K562 (cell line): Measurements from ENCODE around the gene PCBD1. TPM values are rescaled to one million over a fixed set of nuclear protein-coding genes. Genes with fewer than 3 reads are reported as not detected.
A peak's percentile ranks its signal among the peaks of the same experiment; 100 is the strongest.

Source experiments
- ATAC-seq: fragments of 200-7000 bp; cut with Tn5 transposase; 3 replicates; pipeline ENCODE4 v1.9.1; 2020; ENCODE audit warnings: moderate library complexity
- BruUV-seq: library from RNA; stranded (reverse); fragments of 400-500 nt; replicated peaks from 2 replicates; lab custom pipeline; 2021; lab: Mats Ljungman, UMichigan
- CTCF ChIA-PET: fragments of 300-600 bp; formaldehyde crosslinking; extraction: SDS; loops from one replicate; lab custom pipeline; 2021; ENCODE audit warnings: low intra/inter-chr PET ratio; lab: Yijun Ruan, JAX
- POLR2A ChIA-PET: fragments of 300-600, 350-650 bp; sonication (Branson Sonifier 250); formaldehyde crosslinking; extraction: SDS; loops from one replicate; lab custom pipeline; 2021; ENCODE audit warnings: antibody characterized with exemption, inconsistent platforms; lab: Yijun Ruan, JAX
- DNase-seq, 4 experiments: peaks; one replicate each; pipeline versions ENCODE4 v3.0.0 to v3.0.0-alpha.2; 2011 to 2018; ENCODE audit warnings: low spot score in 3 of 4, mixed read lengths in 3 of 4; ENCODE audit errors: extremely low read depth in 1 of 4
- FAIRE-seq: peaks from 2 replicates; lab custom pipeline; 2011; peaks lifted over from hg19 to GRCh38; lab: Jason Lieb, UNC
- H2AFZ ChIP-seq: 2 replicates; pipeline ENCODE4 v1.6.0; 2011; ENCODE audit warnings: low read depth, low read length, control low read depth, inconsistent platforms
- H3K27ac ChIP-seq: fragments of 200-600 bp; 3 replicates; pipeline ENCODE4 v1.8.0; 2011; ENCODE audit warnings: low read depth, mild to moderate bottlenecking, control low read depth, inconsistent platforms, low read length, moderate library complexity, mixed read lengths; ENCODE audit errors: extremely low read depth
- H3K27me3 ChIP-seq, 2 experiments: fragments of 300-600 bp in 1 of 2; 2 replicates in 1 of 2; 3 replicates in 1 of 2; pipeline versions ENCODE4 v1.6.0 to v1.8.0; 2011; ENCODE audit warnings: inconsistent platforms in 2 of 2, low read length in 2 of 2, mild to moderate bottlenecking in 1 of 2, mixed read lengths in 1 of 2, moderate library complexity in 1 of 2; ENCODE audit not compliant: control insufficient read depth in 2 of 2, insufficient read depth in 2 of 2
- H3K36me3 ChIP-seq: fragments of 300-600 bp; 3 replicates; pipeline ENCODE4 v1.8.0; 2011; ENCODE audit warnings: mild to moderate bottlenecking, low read length, inconsistent platforms; ENCODE audit not compliant: control insufficient read depth, insufficient read depth
- H3K4me1 ChIP-seq, 2 experiments: fragments of 200-600 bp in 1 of 2; replicated peaks in 1 of 2; 2 replicates in 1 of 2; 3 replicates in 1 of 2; pipeline versions ENCODE4 v1.5.1 to v1.8.0; 2011; ENCODE audit warnings: inconsistent platforms in 2 of 2, low read length in 2 of 2, mild to moderate bottlenecking in 1 of 2, mixed read lengths in 1 of 2, moderate library complexity in 1 of 2; ENCODE audit not compliant: control insufficient read depth in 2 of 2, insufficient read depth in 2 of 2
- H3K4me2 ChIP-seq: 2 replicates; pipeline ENCODE4 v1.6.1; 2011; ENCODE audit warnings: low read length, control low read depth, inconsistent platforms, mixed read lengths; ENCODE audit not compliant: insufficient read depth
- H3K4me3 ChIP-seq: fragments of 200-600 bp; sonication (generic), shearing (Covaris generic); 2 replicates; pipeline ENCODE4 v1.5.1; 2016; ENCODE audit warnings: control low read depth, inconsistent platforms
- H3K79me2 ChIP-seq: fragments of 200-600 bp; 3 replicates; pipeline ENCODE4 v1.8.0; 2011; ENCODE audit warnings: low read length, inconsistent platforms; ENCODE audit not compliant: control insufficient read depth, insufficient read depth
- H3K9ac ChIP-seq, 2 experiments: 2 replicates each; pipeline versions ENCODE4 v1.6.0 to v1.6.1; 2011; ENCODE audit warnings: low read depth in 2 of 2, low read length in 2 of 2, control low read depth in 1 of 2, inconsistent platforms in 1 of 2, mild to moderate bottlenecking in 1 of 2, mixed read lengths in 1 of 2; ENCODE audit not compliant: insufficient read depth in 1 of 2
- H3K9me1 ChIP-seq: one replicate; pipeline ENCODE4 v1.6.0; 2011; ENCODE audit warnings: inconsistent platforms, mild to moderate bottlenecking, low read length, moderate library complexity; ENCODE audit not compliant: control insufficient read depth, insufficient read depth
- H3K9me3 ChIP-seq: replicated peaks from 2 replicates; pipeline ENCODE4 v1.5.1; 2011; ENCODE audit warnings: low read depth, low read length, inconsistent platforms; ENCODE audit not compliant: control insufficient read depth, insufficient read depth
- H4K20me1 ChIP-seq: replicated peaks from 2 replicates; pipeline ENCODE4 v1.6.1; 2011; ENCODE audit warnings: low read length, inconsistent platforms, mixed read lengths; ENCODE audit not compliant: control insufficient read depth, insufficient read depth
- ERF ChIP-seq: fragments of 450-650 bp; formaldehyde crosslinking; IDR thresholded peaks from 2 replicates; pipeline ENCODE4 v1.4.0; 2020; ENCODE audit warnings: mild to moderate bottlenecking, mixed read lengths
- ETV5 ChIP-seq: sonication (generic); formaldehyde crosslinking; IDR thresholded peaks from 2 replicates; pipeline ENCODE4 v1.4.0; 2020; ENCODE audit warnings: low read depth, mild to moderate bottlenecking, missing genetic modification reagents
- GTF2E2 ChIP-seq: fragments of 200-800 bp; sonication (Bioruptor generic); IDR thresholded peaks from 2 replicates; pipeline ENCODE4 v1.6.1; 2016; ENCODE audit warnings: missing genetic modification characterization, missing compliant biosample characterization
- NR4A1 ChIP-seq, 2 experiments: fragments of 250-450 bp in 1 of 2; fragments of 450-650 bp in 1 of 2; sonication (Bioruptor Pico) in 1 of 2; IDR thresholded peaks; 2 replicates each; pipeline versions ENCODE4 v1.4.0 to v1.6.1; 2016 to 2020; ENCODE audit warnings: mild to moderate bottlenecking in 2 of 2, missing compliant biosample characterization in 1 of 2, missing genetic modification characterization in 1 of 2, moderate library complexity in 1 of 2
- THRAP3 ChIP-seq: fragments of 450-650 bp; IDR thresholded peaks from 2 replicates; pipeline ENCODE4 v1.6.1; 2016; ENCODE audit warnings: mild to moderate bottlenecking, inconsistent platforms, borderline replicate concordance
- ZNF12 ChIP-seq: sonication (generic); formaldehyde crosslinking; IDR thresholded peaks from 2 replicates; pipeline ENCODE4 v1.4.0; 2020; ENCODE audit warnings: mild to moderate bottlenecking, missing genetic modification reagents
- ZNF175 ChIP-seq: fragments of 200-800 bp; sonication (Bioruptor generic); IDR thresholded peaks from 2 replicates; pipeline ENCODE4 v1.6.1; 2016; ENCODE audit warnings: low read depth, mild to moderate bottlenecking, missing genetic modification characterization, missing compliant biosample characterization
- ZNF707 ChIP-seq: fragments of 250-450 bp; sonication (Bioruptor Pico); conservative IDR thresholded peaks from 2 replicates; pipeline ENCODE4 v1.8.0; 2022; ENCODE audit warnings: inconsistent platforms, mild to moderate bottlenecking, moderate library complexity
- WGBS: fragments of 100-300 bp; shearing (Covaris generic); methylation state at CpG from one replicate; pipeline ENCODE4 v1.1.6; 2016; ENCODE audit warnings: low coverage, mixed read lengths; ENCODE audit not compliant: insufficient coverage; ENCODE audit errors: missing lambda C conversion rate; 5-methylcytosine and 5-hydroxymethylcytosine counted together
- in situ Hi-C: fragments of 300-500 bp; cut with MboI; formaldehyde crosslinking; loops from 4 replicates; pipeline ENCODE4 v1.15.0; 2018; ENCODE audit warnings: inconsistent platforms, mixed read lengths
- intact Hi-C: fragments of 100-400 bp; cut with micrococcal nuclease; formaldehyde crosslinking; loops from 2 replicates; pipeline ENCODE4 v1.14.2; 2022
- polyA plus RNA-seq, 8 experiments: library from polyadenylated mRNA; depleted of rRNA in 4 of 8; stranded (reverse) in 5 of 8; unstranded in 3 of 8; fragments of >200 nt; fragmentation: Nextera tagmentation in 2 of 8; fragmentation: Illumina TruSeq in 1 of 8; extraction: Ambion mirVana in 2 of 8; extraction: Trizol in 1 of 8; gene quantifications; 2 replicates each; pipeline versions ENCODE4 v1.2.1 to v1.2.3, GENCODE V29; 2011 to 2014; ENCODE audit warnings: inconsistent platforms in 1 of 8, missing spikeins in 1 of 8
- total RNA-seq, 7 experiments: library from RNA; depleted of rRNA in 6 of 7; stranded (reverse); fragments of >200 nt in 6 of 7; fragmentation: Illumina TruSeq in 2 of 7; extraction: Trizol in 2 of 7; gene quantifications; 2 replicates each; pipeline versions ENCODE4 v1.2.1 to v1.2.3, GENCODE V29; 2011 to 2021; ENCODE audit warnings: low replicate concordance in 1 of 7
- TF ChIP-seq, protein P1 (sequence below): fragments of 450-650 bp; conservative IDR thresholded peaks from 2 replicates; pipeline ENCODE4 v1.6.1; 2016; ENCODE audit warnings: missing genetic modification characterization, low read depth, mild to moderate bottlenecking, control low read depth, missing compliant biosample characterization

PCBD1 gene
- total and polyA plus RNA-seq, 9 of the 15 experiments (the other 6 are each of a cell fraction or from before 2014, with no cell fraction given): 14.6 to 109 (median 57.0) TPM

DNA sequence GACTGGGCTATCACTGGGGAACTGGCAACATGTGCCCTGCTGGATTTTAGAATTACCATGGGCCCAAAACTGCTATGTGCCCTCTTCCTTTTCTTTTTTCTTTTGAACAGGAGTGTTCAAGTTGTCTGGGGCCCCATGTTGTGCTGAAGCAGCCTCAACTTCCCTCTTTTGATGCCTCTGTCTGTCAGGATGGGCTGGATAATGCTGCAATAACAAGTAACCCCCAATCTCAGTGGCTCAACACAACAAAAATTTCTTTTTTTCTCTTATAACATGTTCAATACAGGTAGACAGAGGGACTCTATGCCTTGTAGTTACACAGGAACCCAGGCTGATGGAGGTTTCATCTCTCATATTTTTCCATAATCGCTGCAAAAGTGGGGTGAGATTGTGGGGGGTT, 8.2 kb upstream of the PCBD1 start:
- FAIRE-seq: no peak
- no TSS peak for BruUV-seq
- WGBS: 0% methylated on average over 1 of the region's 1 CpG
- ChIA-PET POLR2A (no interaction called here), CTCF (no interaction called here)
- H3K36me3 ChIP-seq: no peaks in the 10 kb centered on the region
- H3K27ac ChIP-seq: no peak overlapping the region
- H3K4me2 ChIP-seq: no peak overlapping the region
- TF ChIP-seq NR4A1 (CRISPR knock-in tag; IDR thresholded peaks at IDR 0.05) (no peak), NR4A1 (tag; IDR thresholded peaks at IDR 0.05) (no peak), GTF2E2 (tag) (no peak), ZNF12 (peak; percentile 94), ETV5 (no peak), ZNF175 (CRISPR knock-in tag) (no peak), ZNF707 (CRISPR knock-in tag) (no peak), ERF (no peak), THRAP3 (no peak)
- TF ChIP-seq, protein P1, sequence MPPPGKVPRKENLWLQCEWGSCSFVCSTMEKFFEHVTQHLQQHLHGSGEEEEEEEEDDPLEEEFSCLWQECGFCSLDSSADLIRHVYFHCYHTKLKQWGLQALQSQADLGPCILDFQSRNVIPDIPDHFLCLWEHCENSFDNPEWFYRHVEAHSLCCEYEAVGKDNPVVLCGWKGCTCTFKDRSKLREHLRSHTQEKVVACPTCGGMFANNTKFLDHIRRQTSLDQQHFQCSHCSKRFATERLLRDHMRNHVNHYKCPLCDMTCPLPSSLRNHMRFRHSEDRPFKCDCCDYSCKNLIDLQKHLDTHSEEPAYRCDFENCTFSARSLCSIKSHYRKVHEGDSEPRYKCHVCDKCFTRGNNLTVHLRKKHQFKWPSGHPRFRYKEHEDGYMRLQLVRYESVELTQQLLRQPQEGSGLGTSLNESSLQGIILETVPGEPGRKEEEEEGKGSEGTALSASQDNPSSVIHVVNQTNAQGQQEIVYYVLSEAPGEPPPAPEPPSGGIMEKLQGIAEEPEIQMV (tag): no peak
- TF ChIP-seq, all 486 proteins: peak for 1
- Histone ChIP-seq H3K79me2 (no peaks in the 10 kb centered on the region), H3K4me1 (no peaks in the 10 kb centered on the region), H3K9me3 (no peaks in the 10 kb centered on the region), H3K9me1 (no peaks in the 10 kb centered on the region), H2AFZ (no peak overlapping the region), H3K27me3 (peaks cover 19 to 29% of the 10 kb centered on the region in 2 experiments), H3K9ac (no peak overlapping the region), H4K20me1 (no peaks in the 10 kb centered on the region), H3K4me3 (no peak overlapping the region)
- no peak for DNase-seq
- intact Hi-C loops: no loop called here
- ATAC-seq: no peak
- in situ Hi-C loops: no loop called here
